H1 (cell line): ENCODE data around the gene CCNY.

Experiments
- CHD7 ChIP-seq: fragments of 300-600 bp; sonication (generic); IDR thresholded peaks from 2 replicates; pipeline ENCODE4 v1.7.1; 2012; ENCODE audit warnings: low read length, moderate library complexity, mild to moderate bottlenecking, inconsistent platforms; ENCODE audit not compliant: insufficient replicate concordance
- CTCF ChIP-seq, 3 experiments: IDR thresholded peaks; 1 replicate in 2 of 3; 2 replicates in 1 of 3; pipeline versions ENCODE4 v1.5.1 to v1.6.1; 2011; ENCODE audit warnings: low read length in 3 of 3, mild to moderate bottlenecking in 3 of 3, inconsistent platforms in 2 of 3, low read depth in 1 of 3, moderate library complexity in 1 of 3; ENCODE audit not compliant: insufficient read depth in 1 of 3; ENCODE audit errors: control extremely low read depth in 1 of 3
- FOSL1 ChIP-seq: IDR thresholded peaks from 2 replicates; pipeline ENCODE4 v1.6.1; 2011; ENCODE audit warnings: mild to moderate bottlenecking, low read depth, low read length, moderate library complexity; ENCODE audit not compliant: insufficient read depth
- POLR2A ChIP-seq, 2 experiments: IDR thresholded peaks; 1 replicate in 1 of 2; 2 replicates in 1 of 2; pipeline ENCODE4 v1.6.1; 2011; ENCODE audit warnings: low read depth in 2 of 2, low read length in 2 of 2, mild to moderate bottlenecking in 2 of 2; ENCODE audit errors: control extremely low read depth in 1 of 2

GRCh38 chr10:35453855-35454532, 117.7 kb downstream of the CCNY start:
- no peak for TF ChIP-seq FOSL1
- TF ChIP-seq CTCF (IDR thresholded peaks at IDR 0.05; ENCODE audit: control extremely low read depth in 1 of 3, insufficient read depth in 1 of 3, low read depth in 1 of 3, low read length in 3 of 3): no peak
- TF ChIP-seq POLR2A (IDR thresholded peaks at IDR 0.05; ENCODE audit: control extremely low read depth in 1 of 2, low read depth in 2 of 2, low read length in 2 of 2): no peak
- no peak for TF ChIP-seq CHD7
